Activated CD8-positive, alpha-beta memory T cell treated with anti-CD3 and anti-CD28 coated beads for 1 hour (primary cell): Measurements from ENCODE around the gene ASCC1.
"Not testable (repeated sequence)": the region's sequence is repeated elsewhere in the genome, so short reads cannot be mapped to it uniquely, and the experiment has no call there.

Source experiments
- DNase-seq, 2 donors: peaks; one replicate each; pipeline ENCODE4 v3.0.0-alpha.2; 2020; ENCODE audit warnings: low read depth in 1 of 2; ENCODE audit errors: extremely low read depth in 1 of 2

The ASCC1 gene

DNA sequence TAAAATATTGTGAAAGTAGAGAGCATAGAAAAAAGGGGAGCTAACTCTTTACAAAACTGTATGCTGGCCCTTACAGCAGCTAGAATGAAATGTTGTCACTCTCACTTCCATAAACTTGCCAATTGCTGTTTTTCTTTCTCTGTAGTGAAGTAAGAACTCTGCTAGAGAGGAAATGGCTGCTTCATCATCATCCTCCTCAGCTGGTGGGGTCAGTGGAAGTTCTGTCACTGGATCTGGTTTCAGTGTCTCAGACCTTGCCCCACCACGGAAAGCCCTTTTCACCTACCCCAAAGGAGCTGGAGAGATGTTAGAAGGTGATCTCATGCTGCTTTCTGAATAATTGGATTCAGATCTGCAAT lies 7.6 kb upstream of the ASCC1 start:
- no peak for DNase-seq

DNA sequence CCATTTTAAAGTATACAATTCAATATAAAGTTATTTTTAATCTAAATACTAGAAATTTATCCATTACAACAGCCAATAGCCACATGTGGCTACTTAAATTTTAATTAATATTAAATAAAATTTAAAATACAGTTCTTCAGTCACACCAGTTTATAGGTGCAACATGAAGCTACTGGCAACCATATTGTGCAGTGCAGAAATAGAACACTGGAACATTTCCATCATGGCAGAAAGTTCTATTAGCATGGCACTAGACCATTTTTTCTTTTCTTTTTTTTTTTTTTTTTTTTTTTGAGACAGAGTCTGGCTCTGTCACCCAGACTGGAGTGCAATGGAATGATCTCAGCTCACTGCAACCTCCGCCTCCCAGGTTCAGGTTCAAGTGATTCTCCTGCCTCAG lies 5.2 kb upstream of the ASCC1 start:
- DNase-seq = no peak

DNA sequence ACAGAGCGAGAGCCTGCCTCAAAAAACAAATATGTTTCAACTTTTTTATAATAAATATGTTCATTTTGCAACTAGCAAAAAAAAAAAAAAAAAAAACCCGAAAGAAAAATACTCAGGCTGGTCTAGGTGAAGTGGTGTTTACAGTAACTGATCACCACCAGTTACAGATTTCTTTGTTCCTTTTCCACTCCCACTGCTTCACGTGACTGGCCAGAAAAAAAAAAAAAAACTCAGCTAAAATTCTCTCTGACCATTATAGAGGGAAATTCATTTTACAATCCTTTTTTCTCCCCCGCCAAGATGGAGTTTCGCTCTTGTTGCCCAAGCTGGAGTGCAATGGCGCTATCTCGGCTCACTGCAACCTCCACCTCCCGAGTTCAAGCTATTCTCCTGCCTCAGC lies 4.6 kb upstream of the ASCC1 start:
- no peak for DNase-seq

DNA sequence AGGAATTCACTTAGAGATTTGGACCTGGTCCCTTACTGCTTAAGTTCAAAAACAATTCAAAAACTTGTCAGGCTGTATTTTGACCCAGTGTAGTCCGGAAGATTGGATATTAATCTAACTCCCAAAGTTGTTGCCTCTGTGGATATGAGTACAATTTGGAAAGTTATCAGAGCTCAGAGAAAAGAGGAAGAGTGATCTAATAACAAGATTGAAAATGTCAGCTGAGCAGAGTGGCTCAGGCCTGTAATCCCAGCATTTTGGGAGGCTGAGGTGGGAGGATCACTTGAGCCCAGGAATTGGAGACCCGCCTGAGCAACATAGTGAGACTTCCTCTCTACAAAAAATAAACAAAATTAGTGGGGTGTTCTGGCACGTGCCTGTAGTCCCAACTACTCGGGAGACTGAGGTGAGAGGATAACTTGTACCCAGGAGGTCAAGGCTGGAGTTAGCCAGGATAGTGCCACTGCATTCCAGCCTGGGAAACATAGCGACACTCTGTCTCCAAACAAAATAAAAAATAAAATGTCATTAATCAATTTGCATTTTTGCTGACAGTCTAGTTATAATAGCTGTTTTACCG lies 3.2 kb upstream of the ASCC1 start:
- no peak for DNase-seq

GRCh38 chr10:72218726-72219125 lies 2.6 kb upstream of the ASCC1 start:
- no peak for DNase-seq

GRCh38 chr10:72218325-72218724 lies 2.2 kb upstream of the ASCC1 start:
- DNase-seq = no peak

- not testable (repeated sequence) for DNase-seq
These were observed 4.2 kb downstream of the ASCC1 start for GRCh38 chr10:72211832-72212231.

- not testable (repeated sequence) for DNase-seq
These were observed 4.7 kb downstream of the ASCC1 start for GRCh38 chr10:72211381-72211780.

GRCh38 chr10:72208526-72208925 lies 7.5 kb downstream of the ASCC1 start:
- DNase-seq = not testable (repeated sequence)

- no peak for DNase-seq
These were observed 9.4 kb downstream of the ASCC1 start for GRCh38 chr10:72206511-72207229.

DNA sequence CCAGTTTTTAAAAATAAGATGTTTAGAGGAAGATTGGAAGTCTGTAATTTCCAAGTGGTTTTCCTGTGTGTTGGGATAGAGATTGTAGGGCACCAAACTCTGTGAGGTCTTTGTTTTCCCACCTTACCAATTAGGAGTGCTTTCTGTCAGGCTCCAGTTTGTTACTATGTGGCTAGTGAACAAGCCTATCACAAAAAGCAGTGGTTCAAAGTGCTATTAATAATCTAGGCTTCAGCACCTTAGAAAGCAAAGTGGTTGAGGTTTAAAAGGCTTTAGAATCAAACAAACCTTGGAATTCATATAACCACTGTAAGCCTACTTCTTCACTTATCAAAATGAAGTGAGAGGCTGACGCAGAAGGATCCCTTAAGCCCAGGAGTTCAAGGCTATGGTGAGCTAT lies 11.4 kb downstream of the ASCC1 start:
- DNase-seq = no peak

DNA sequence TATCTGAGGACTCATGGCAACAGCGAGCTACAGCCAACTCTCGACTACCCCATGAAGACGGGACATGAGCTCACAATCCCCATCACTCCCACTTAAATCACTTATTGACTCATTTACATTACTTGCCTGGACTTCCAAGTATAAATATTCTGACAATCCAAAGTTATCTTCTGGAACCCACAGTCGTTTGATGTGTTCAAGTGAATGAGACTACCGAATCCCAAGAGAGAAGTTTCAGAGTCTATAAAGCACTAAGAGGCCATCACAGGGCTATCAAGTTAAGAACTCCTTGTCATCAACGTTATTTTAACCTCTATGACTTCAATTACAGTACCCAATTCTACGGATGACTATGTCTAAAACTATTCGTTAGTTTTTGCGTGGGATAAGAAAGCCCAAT lies 11.8 kb downstream of the ASCC1 start:
- no peak for DNase-seq

DNA sequence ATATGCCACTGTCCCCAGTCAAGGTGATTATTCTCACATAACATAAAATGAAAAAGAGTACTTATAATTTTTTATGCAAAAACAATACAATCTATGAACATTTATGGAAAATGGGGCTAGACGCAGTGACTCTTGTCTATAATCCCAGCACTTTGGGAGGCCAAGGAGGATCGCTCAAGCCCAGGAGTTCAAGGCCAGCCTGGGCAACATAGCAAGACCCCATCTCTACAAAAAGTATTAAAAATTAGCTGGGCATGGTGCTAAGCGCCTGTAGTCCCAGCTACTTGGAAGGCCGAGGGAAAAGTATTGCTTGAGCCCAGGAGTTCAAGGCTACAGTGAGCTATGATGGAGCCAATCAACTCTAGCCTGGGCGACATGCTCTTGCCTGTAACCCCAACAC lies 14.8 kb downstream of the ASCC1 start:
- DNase-seq = no peak

GRCh38 chr10:72200883-72201282 lies 15.2 kb downstream of the ASCC1 start:
- DNase-seq = no peak

DNA sequence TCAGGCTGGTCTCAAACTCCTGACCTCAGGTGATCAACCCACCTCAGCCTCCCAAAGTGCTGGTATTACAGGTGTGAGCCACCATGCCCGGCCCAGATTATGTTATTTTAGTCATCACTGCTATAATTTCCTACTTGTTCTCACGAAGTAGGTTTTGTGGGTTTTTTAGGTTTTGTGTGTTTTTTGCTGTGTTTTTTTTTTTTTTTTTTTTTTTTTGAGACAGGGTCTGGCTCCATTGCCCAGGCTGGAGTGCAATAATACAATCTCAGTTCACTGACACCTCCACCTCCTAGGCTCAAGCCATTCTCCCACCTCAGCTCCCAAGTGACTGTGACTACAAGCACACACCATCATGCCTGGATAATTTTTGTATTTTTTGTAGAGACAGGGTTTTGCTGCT lies 21.1 kb downstream of the ASCC1 start:
- no peak for DNase-seq

- no peak for DNase-seq
These were observed 29.1 kb downstream of the ASCC1 start for GRCh38 chr10:72186982-72187330.

- no peak for DNase-seq
These were observed 29.7 kb downstream of the ASCC1 start for GRCh38 chr10:72186258-72186981.

- DNase-seq = no peak
These were observed 31.9 kb downstream of the ASCC1 start for GRCh38 chr10:72184156-72184555.

DNA sequence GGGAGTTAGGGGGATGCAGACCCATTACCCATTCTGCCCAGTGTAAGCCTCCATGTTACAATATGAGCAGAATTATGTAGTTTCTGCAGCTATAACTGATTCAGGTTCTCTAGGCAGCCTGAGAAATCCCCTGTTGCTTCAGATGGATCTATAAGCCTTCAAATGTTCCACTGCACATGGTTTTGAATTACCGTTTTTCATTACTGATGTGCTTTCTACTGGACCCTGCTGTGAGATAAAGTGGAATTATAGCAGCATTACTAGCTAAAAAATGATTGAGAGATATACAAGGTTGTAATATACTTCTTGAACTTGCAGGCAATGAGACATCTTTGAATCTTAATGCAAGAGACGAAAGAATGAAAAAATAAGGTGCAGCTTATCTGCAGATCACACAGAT lies 38.6 kb downstream of the ASCC1 start:
- DNase-seq = no peak

GRCh38 chr10:72176701-72177100 lies 39.4 kb downstream of the ASCC1 start:
- DNase-seq = no peak

DNA sequence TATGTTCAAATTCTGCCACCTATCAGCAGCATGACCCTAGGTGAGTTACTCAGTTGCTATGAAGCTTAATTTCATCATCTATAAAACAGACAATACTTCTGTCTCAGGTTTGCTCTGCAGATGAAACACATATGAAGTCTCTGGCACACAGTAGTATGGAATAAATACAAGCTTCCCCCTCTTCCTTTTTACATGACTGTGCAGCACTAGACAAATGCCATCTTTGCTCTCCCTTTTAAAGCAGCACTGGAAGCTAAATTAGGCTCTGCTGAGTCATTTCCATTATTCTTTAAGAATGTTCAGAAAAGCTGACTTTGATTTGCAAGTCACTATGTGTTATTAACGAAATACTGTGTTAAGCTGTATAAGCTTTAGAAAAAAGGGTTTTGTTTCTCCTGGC lies 40.9 kb downstream of the ASCC1 start:
- DNase-seq = no peak

DNA sequence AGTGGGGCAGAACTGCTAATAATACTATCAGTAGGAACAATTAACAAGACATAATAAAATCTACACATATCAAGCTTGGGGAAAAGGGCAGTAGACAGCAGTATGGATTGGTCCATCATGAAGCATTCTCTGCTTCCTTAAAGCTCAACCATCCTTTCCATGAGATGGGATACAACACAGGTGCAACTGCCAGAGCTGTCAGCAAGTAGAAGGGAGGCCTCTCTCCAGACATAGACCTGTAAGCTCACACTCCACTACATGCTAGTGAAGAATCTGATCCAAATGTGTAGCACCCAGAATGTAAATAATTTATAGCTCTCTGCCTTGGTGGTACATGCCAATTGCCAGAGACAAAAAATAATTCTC lies 41.8 kb downstream of the ASCC1 start:
- DNase-seq = no peak
